Measurements from ENCODE around the gene SRL.

DNA sequence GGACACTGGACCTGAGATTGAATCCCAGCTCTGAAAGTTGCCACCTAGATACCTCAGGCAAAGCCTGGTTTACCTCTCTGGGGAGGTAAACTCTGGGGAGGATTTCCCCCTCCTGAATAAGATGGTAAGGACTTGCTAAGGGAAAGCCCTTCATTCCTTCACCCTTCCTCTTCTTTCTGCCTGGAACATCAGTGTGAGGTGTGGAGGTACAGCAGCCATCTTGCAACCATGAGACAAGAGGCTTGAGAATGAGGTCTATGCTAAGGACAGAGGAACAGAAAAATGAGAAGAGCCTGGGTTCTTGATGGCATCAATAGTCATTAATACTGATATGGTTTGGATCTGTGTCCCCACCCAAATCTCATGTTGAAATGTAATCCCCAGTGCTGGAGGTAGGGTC, 101.9 kb downstream of the SRL start:
- TF ChIP-seq, protein P1, sequence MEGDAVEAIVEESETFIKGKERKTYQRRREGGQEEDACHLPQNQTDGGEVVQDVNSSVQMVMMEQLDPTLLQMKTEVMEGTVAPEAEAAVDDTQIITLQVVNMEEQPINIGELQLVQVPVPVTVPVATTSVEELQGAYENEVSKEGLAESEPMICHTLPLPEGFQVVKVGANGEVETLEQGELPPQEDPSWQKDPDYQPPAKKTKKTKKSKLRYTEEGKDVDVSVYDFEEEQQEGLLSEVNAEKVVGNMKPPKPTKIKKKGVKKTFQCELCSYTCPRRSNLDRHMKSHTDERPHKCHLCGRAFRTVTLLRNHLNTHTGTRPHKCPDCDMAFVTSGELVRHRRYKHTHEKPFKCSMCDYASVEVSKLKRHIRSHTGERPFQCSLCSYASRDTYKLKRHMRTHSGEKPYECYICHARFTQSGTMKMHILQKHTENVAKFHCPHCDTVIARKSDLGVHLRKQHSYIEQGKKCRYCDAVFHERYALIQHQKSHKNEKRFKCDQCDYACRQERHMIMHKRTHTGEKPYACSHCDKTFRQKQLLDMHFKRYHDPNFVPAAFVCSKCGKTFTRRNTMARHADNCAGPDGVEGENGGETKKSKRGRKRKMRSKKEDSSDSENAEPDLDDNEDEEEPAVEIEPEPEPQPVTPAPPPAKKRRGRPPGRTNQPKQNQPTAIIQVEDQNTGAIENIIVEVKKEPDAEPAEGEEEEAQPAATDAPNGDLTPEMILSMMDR (IDR thresholded peaks at IDR 0.05; ENCODE audit: low read length), result no peak
- no peak for TF ChIP-seq EZH2 (optimal IDR thresholded peaks at IDR 0.05; ENCODE audit: low read depth, low read length)

Data from MM.1S (cell line).